Sigmoid colon (tissue), 4 donors: Measurements from ENCODE around the gene DCAF10.

Experiments
- EP300 ChIP-seq, 4 donors: sonication (generic); formaldehyde crosslinking; IDR thresholded peaks; one replicate each; pipeline ENCODE4 v1.6.1; 2017; ENCODE audit warnings: antibody characterized with exemption in 4 of 4
- POLR2A ChIP-seq, 2 donors: fragments of 450-650 bp; IDR thresholded peaks; one replicate each; pipeline ENCODE4 v1.6.1; 2016; ENCODE audit warnings: antibody characterized with exemption in 2 of 2, mild to moderate bottlenecking in 2 of 2, moderate library complexity in 2 of 2
- POLR2AphosphoS5 ChIP-seq, 4 donors: sonication (generic); formaldehyde crosslinking; IDR thresholded peaks; one replicate each; pipeline ENCODE4 v1.6.1; 2017; ENCODE audit warnings: antibody characterized with exemption in 4 of 4
- TF ChIP-seq, protein P1 (sequence below), 4 experiments: fragments of 450-650 bp in 3 of 4; fragments of 200-600 bp in 1 of 4; IDR thresholded peaks; one replicate each; pipeline ENCODE4 v1.5.1; 2016 to 2019; ENCODE audit warnings: antibody characterized with exemption in 4 of 4, mild to moderate bottlenecking in 3 of 4, moderate library complexity in 2 of 4

DNA sequence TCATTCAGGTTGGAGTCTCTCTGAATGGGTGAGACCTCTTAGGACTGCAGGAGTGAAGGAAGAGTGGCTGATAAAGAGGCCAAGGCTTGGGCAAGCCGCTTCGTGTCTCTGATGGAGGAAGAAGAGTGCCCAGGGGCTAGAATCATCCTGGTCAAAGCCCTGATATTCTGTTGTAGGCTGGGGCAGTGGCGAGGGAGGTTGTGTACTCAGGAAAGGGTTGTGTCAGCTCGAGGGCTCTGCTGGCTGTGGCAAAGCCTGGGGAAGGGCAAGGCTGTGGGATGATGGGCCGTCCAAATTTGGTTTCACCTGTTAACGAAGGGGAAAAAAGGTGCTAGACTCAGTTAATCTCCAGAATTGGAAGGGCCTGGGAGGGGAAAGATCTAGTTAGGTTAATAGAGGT, 49.4 kb upstream of the DCAF10 start:
- TF ChIP-seq, protein P1, sequence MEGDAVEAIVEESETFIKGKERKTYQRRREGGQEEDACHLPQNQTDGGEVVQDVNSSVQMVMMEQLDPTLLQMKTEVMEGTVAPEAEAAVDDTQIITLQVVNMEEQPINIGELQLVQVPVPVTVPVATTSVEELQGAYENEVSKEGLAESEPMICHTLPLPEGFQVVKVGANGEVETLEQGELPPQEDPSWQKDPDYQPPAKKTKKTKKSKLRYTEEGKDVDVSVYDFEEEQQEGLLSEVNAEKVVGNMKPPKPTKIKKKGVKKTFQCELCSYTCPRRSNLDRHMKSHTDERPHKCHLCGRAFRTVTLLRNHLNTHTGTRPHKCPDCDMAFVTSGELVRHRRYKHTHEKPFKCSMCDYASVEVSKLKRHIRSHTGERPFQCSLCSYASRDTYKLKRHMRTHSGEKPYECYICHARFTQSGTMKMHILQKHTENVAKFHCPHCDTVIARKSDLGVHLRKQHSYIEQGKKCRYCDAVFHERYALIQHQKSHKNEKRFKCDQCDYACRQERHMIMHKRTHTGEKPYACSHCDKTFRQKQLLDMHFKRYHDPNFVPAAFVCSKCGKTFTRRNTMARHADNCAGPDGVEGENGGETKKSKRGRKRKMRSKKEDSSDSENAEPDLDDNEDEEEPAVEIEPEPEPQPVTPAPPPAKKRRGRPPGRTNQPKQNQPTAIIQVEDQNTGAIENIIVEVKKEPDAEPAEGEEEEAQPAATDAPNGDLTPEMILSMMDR (IDR thresholded peaks at IDR 0.05) = no peak
- no peak for TF ChIP-seq POLR2A (IDR thresholded peaks at IDR 0.05)
- TF ChIP-seq EP300 (IDR thresholded peaks at IDR 0.05) = no peak
- TF ChIP-seq POLR2AphosphoS5 (IDR thresholded peaks at IDR 0.05) = no peak
